GM23338 (cell line): ENCODE data around the gene KCNC4. TPM values are rescaled to one million over a fixed set of nuclear protein-coding genes. Genes with fewer than 3 reads are reported as not detected.
A peak's percentile ranks its signal among the peaks of the same experiment; 100 is the strongest.

Experiments
- ATAC-seq: fragments of 200-7000 bp; cut with Tn5 transposase; 3 replicates; pipeline ENCODE4 v1.9.1; 2020
- DNase-seq: peaks from one replicate; pipeline ENCODE4 v3.0.0-alpha.2; 2015; ENCODE audit warnings: low spot score
- H2AFZ ChIP-seq: fragments of 200-600 bp; sonication (generic); 2 replicates; pipeline ENCODE4 v1.8.0; 2016; ENCODE audit warnings: antibody characterized with exemption, mild to moderate bottlenecking, moderate library complexity
- H3F3A ChIP-seq: fragments of 200-600 bp; sonication (generic); replicated peaks from 2 replicates; pipeline ENCODE4 v1.8.0; 2017; ENCODE audit warnings: antibody characterized with exemption, mixed run types, low read depth
- H3K27ac ChIP-seq: fragments of 200-600 bp; sonication (generic); 2 replicates; pipeline ENCODE4 v1.6.1; 2016; ENCODE audit warnings: low read depth
- H3K27me3 ChIP-seq: fragments of 200-600 bp; sonication (generic); 2 replicates; pipeline ENCODE4 v1.8.0; 2016; ENCODE audit warnings: mild to moderate bottlenecking, mixed run types, moderate library complexity; ENCODE audit not compliant: insufficient read depth
- H3K36me3 ChIP-seq: fragments of 200-600 bp; sonication (generic); 2 replicates; pipeline ENCODE4 v1.8.0; 2016; ENCODE audit warnings: mild to moderate bottlenecking; ENCODE audit not compliant: insufficient read depth
- H3K4me1 ChIP-seq: fragments of 200-600 bp; sonication (generic); 2 replicates; pipeline ENCODE4 v1.8.0; 2016; ENCODE audit warnings: mild to moderate bottlenecking, moderate library complexity; ENCODE audit not compliant: insufficient read depth
- H3K4me2 ChIP-seq: fragments of 200-600 bp; sonication (generic); 2 replicates; pipeline ENCODE4 v1.7.1; 2017; ENCODE audit warnings: mixed run types
- H3K4me3 ChIP-seq: fragments of 200-600 bp; sonication (generic); 2 replicates; pipeline ENCODE4 v1.6.1; 2016; ENCODE audit warnings: mixed run types
- H3K79me2 ChIP-seq: fragments of 200-600 bp; sonication (generic); replicated peaks from 2 replicates; pipeline ENCODE4 v1.8.0; 2017; ENCODE audit warnings: mild to moderate bottlenecking; ENCODE audit not compliant: insufficient read depth
- H3K9me2 ChIP-seq: fragments of 200-600 bp; sonication (generic); 2 replicates; pipeline ENCODE4 v1.8.0; 2017; ENCODE audit not compliant: insufficient read depth
- H4K20me1 ChIP-seq: fragments of 200-600 bp; sonication (generic); replicated peaks from 2 replicates; pipeline ENCODE4 v1.8.0; 2017; ENCODE audit warnings: mild to moderate bottlenecking; ENCODE audit not compliant: insufficient read depth
- H3K27ac Mint-ChIP-seq: 2 replicates; pipeline ENCODE4 v1.8.0; 2020; ENCODE audit warnings: inconsistent platforms, mild to moderate bottlenecking, moderate library complexity, mixed read lengths
- H3K27me3 Mint-ChIP-seq: 3 replicates; pipeline ENCODE4 v1.8.0; 2022; ENCODE audit warnings: low read depth, mild to moderate bottlenecking, moderate library complexity, mixed read lengths, inconsistent platforms; ENCODE audit not compliant: insufficient read depth, poor library complexity
- H3K36me3 Mint-ChIP-seq: 3 replicates; pipeline ENCODE4 v1.8.0; 2021; ENCODE audit warnings: low read depth, mild to moderate bottlenecking, inconsistent platforms, moderate library complexity, mixed read lengths
- H3K4me1 Mint-ChIP-seq: 3 replicates; pipeline ENCODE4 v1.8.0; 2020; ENCODE audit warnings: mild to moderate bottlenecking, inconsistent platforms, mixed read lengths
- H3K4me3 Mint-ChIP-seq: 3 replicates; pipeline ENCODE4 v1.8.0; 2021; ENCODE audit warnings: moderate library complexity, mild to moderate bottlenecking, inconsistent platforms, mixed read lengths
- H3K9me3 Mint-ChIP-seq: 3 replicates; pipeline ENCODE4 v1.8.0; 2020; ENCODE audit warnings: moderate library complexity, mild to moderate bottlenecking, inconsistent platforms, mixed read lengths
- CREB1 ChIP-seq: fragments of 250-450 bp; sonication (Bioruptor Pico); IDR thresholded peaks from 2 replicates; pipeline ENCODE4 v1.5.0; 2020; ENCODE audit warnings: low read depth, mild to moderate bottlenecking, moderate library complexity
- ETS1 ChIP-seq: IDR thresholded peaks from 2 replicates; pipeline ENCODE4 v1.6.1; 2016; ENCODE audit warnings: antibody characterized with exemption
- EZH2 ChIP-seq: fragments of 200-600 bp; sonication (generic); IDR thresholded peaks from one replicate; pipeline ENCODE4 v1.8.0; 2017; ENCODE audit warnings: antibody characterized with exemption, mild to moderate bottlenecking, low read depth; ENCODE audit not compliant: unreplicated experiment
- EZH2phosphoT487 ChIP-seq: fragments of 200-600 bp; sonication (generic); IDR thresholded peaks from one replicate; pipeline ENCODE4 v1.8.1; 2018; ENCODE audit warnings: antibody characterized with exemption; ENCODE audit not compliant: unreplicated experiment
- JUNB ChIP-seq: IDR thresholded peaks from one replicate; pipeline ENCODE4 v1.6.1; 2016; ENCODE audit warnings: antibody characterized with exemption; ENCODE audit not compliant: unreplicated experiment
- NANOG ChIP-seq: IDR thresholded peaks from 2 replicates; pipeline ENCODE4 v1.6.1; 2016; ENCODE audit warnings: antibody characterized with exemption, borderline replicate concordance
- POLR2AphosphoS5 ChIP-seq: IDR thresholded peaks from 2 replicates; pipeline ENCODE4 v1.6.1; 2016; ENCODE audit warnings: antibody characterized with exemption, low read depth
- STAT1 ChIP-seq: IDR thresholded peaks from one replicate; pipeline ENCODE4 v1.6.1; 2016; ENCODE audit warnings: antibody characterized with exemption; ENCODE audit not compliant: unreplicated experiment
- ZNF114 ChIP-seq: fragments of 250-450 bp; sonication (Bioruptor Pico); IDR thresholded peaks from 2 replicates; pipeline ENCODE4 v1.5.0; 2020; ENCODE audit warnings: mild to moderate bottlenecking, moderate library complexity
- ZNF331 ChIP-seq: fragments of 250-450 bp; sonication (Bioruptor Pico); IDR thresholded peaks from 2 replicates; pipeline ENCODE4 v1.5.0; 2020; ENCODE audit warnings: low read depth, mild to moderate bottlenecking, moderate library complexity
- ZNF462 ChIP-seq: fragments of 250-450 bp; sonication (Bioruptor Pico); IDR thresholded peaks from 2 replicates; pipeline ENCODE4 v1.5.0; 2020; ENCODE audit warnings: mild to moderate bottlenecking, moderate library complexity
- polyA plus RNA-seq: library from polyadenylated mRNA; unstranded; fragments of >200 nt; fragmentation: Nextera tagmentation; extraction: Ambion mirVana; gene quantifications from 2 replicates; pipeline ENCODE4 v1.2.1, GENCODE V29; 2016
- total RNA-seq: library from RNA; depleted of rRNA; stranded (reverse); fragments of >200 nt; shearing (Covaris generic); gene quantifications from 2 replicates; pipeline ENCODE4 v1.2.3, GENCODE V29; 2014
- TF ChIP-seq, protein P1 (sequence below): IDR thresholded peaks from one replicate; pipeline ENCODE4 v1.6.1; 2018; ENCODE audit warnings: antibody characterized with exemption; ENCODE audit not compliant: unreplicated experiment
- TF ChIP-seq, protein P2 (sequence below), 2 experiments: fragments of 200-600 bp in 1 of 2; sonication (generic) in 1 of 2; conservative IDR thresholded peaks; 2 replicates each; pipeline versions ENCODE4 v1.5.1 to v1.6.1; 2016 to 2017; ENCODE audit warnings: antibody characterized with exemption in 2 of 2, low read depth in 2 of 2, mild to moderate bottlenecking in 2 of 2, moderate library complexity in 1 of 2

KCNC4 gene
- total and polyA plus RNA-seq, 2 experiments from 2014 or later: 3.5 to 10.7 TPM

- no peaks in the 10 kb centered on the region for H3F3A ChIP-seq
- no peak overlapping the region for H3K4me3 ChIP-seq
- H3K27ac Mint-ChIP-seq: peak overlapping the region; percentile 41; the same call in 1 of the 2 replicates
- no peak overlapping the region for H3K4me3 Mint-ChIP-seq
- DNase-seq (no peak), ATAC-seq (no peak)
- H3K79me2 ChIP-seq: no peaks in the 10 kb centered on the region
- H3K4me2 ChIP-seq: no peak overlapping the region
- H4K20me1 ChIP-seq: no peaks in the 10 kb centered on the region
- H3K4me1 ChIP-seq: no peaks in the 10 kb centered on the region; the same call in 1 of the 2 replicates
- H3K27ac ChIP-seq: no peak overlapping the region
- peaks cover 38% of the 10 kb centered on the region for H3K4me1 Mint-ChIP-seq
- H3K9me3 Mint-ChIP-seq: no peaks in the 10 kb centered on the region; the same call in 2 of the 3 replicates
- H2AFZ ChIP-seq: no peak overlapping the region
- peaks cover 7% of the 10 kb centered on the region for H3K27me3 Mint-ChIP-seq
- peaks cover 11% of the 10 kb centered on the region; the same call in 2 of the 3 replicates for H3K36me3 Mint-ChIP-seq
- TF ChIP-seq EZH2phosphoT487 (no peak), POLR2AphosphoS5 (no peak), CREB1 (CRISPR knock-in tag) (no peak), EZH2 (no peak), ZNF462 (CRISPR knock-in tag) (no peak), ETS1 (no peak), STAT1 (no peak), NANOG (no peak), ZNF114 (CRISPR knock-in tag) (no peak), JUNB (no peak), ZNF331 (CRISPR knock-in tag) (no peak)
- TF ChIP-seq, protein P1, sequence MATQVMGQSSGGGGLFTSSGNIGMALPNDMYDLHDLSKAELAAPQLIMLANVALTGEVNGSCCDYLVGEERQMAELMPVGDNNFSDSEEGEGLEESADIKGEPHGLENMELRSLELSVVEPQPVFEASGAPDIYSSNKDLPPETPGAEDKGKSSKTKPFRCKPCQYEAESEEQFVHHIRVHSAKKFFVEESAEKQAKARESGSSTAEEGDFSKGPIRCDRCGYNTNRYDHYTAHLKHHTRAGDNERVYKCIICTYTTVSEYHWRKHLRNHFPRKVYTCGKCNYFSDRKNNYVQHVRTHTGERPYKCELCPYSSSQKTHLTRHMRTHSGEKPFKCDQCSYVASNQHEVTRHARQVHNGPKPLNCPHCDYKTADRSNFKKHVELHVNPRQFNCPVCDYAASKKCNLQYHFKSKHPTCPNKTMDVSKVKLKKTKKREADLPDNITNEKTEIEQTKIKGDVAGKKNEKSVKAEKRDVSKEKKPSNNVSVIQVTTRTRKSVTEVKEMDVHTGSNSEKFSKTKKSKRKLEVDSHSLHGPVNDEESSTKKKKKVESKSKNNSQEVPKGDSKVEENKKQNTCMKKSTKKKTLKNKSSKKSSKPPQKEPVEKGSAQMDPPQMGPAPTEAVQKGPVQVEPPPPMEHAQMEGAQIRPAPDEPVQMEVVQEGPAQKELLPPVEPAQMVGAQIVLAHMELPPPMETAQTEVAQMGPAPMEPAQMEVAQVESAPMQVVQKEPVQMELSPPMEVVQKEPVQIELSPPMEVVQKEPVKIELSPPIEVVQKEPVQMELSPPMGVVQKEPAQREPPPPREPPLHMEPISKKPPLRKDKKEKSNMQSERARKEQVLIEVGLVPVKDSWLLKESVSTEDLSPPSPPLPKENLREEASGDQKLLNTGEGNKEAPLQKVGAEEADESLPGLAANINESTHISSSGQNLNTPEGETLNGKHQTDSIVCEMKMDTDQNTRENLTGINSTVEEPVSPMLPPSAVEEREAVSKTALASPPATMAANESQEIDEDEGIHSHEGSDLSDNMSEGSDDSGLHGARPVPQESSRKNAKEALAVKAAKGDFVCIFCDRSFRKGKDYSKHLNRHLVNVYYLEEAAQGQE: no peak
- TF ChIP-seq, protein P2, sequence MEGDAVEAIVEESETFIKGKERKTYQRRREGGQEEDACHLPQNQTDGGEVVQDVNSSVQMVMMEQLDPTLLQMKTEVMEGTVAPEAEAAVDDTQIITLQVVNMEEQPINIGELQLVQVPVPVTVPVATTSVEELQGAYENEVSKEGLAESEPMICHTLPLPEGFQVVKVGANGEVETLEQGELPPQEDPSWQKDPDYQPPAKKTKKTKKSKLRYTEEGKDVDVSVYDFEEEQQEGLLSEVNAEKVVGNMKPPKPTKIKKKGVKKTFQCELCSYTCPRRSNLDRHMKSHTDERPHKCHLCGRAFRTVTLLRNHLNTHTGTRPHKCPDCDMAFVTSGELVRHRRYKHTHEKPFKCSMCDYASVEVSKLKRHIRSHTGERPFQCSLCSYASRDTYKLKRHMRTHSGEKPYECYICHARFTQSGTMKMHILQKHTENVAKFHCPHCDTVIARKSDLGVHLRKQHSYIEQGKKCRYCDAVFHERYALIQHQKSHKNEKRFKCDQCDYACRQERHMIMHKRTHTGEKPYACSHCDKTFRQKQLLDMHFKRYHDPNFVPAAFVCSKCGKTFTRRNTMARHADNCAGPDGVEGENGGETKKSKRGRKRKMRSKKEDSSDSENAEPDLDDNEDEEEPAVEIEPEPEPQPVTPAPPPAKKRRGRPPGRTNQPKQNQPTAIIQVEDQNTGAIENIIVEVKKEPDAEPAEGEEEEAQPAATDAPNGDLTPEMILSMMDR (conservative IDR thresholded peaks at IDR 0.05; ENCODE audit: low read depth in 2 of 2): no peak
- no peaks in the 10 kb centered on the region for H3K27me3 ChIP-seq
- H3K9me2 ChIP-seq: 0 out of 2 replicates have a peak, but pooled peaks cover 3% of the 10 kb centered on the region
- H3K36me3 ChIP-seq: peaks cover 5% of the 10 kb centered on the region; the same call in 1 of the 2 replicates
Observed at GRCh38 chr1:110233861-110234260, 23.7 kb downstream of the KCNC4 start.
